ENCODE data around the gene SLC25A10. TPM values are rescaled to one million over a fixed set of nuclear protein-coding genes. Genes with fewer than 3 reads are reported as not detected.

Gene SLC25A10
- total RNA-seq, 1 experiment from 2014 or later: 30.9 TPM

DNA sequence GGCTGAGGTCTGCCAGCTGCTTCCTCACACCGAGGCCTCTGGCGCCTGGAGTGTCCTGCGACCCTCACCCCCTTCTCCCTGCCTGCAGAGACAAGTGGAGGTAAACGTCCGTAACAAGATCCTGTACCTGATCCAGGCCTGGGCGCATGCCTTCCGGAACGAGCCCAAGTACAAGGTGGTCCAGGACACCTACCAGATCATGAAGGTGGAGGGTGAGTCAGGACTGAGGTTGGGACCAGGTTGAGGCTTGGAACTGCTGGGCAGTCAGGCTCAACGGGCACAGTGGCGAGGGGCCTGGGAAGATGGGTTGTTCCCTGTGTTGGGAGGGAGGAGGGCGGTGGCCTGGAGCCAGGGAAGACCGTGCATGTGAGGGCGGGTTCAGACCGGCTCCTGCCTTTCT lies 23.5 kb upstream of the SLC25A10 start:
- H3K4me3 Mint-ChIP-seq: no peak overlapping the region
- H3K9me3 Mint-ChIP-seq: no peaks in the 10 kb centered on the region
- H3K4ac ChIP-seq (ENCODE audit: low read depth, low read length): no peak overlapping the region

More for the DNA sequence above, 23.5 kb upstream of the SLC25A10 start:
- Histone ChIP-seq H3K79me2 (ENCODE audit: insufficient read depth, low read length) (peaks cover 6% of the 10 kb centered on the region; the same call in 1 of the 2 replicates), H3K56ac (ENCODE audit: insufficient read length, low read depth, low read length) (no peak overlapping the region), H4K91ac (ENCODE audit: insufficient read length, low read depth, low read length) (no peak overlapping the region), H2AK5ac (ENCODE audit: insufficient read length, low read length) (no peak overlapping the region), H3K9me3 (ENCODE audit: control insufficient read depth, low read depth, low read length) (no peaks in the 10 kb centered on the region), H3K9ac (ENCODE audit: extremely low read depth, insufficient read length, low read length) (no peak overlapping the region), H3K14ac (ENCODE audit: insufficient read depth, low read length) (no peak overlapping the region), H3K23me2 (ENCODE audit: insufficient read length, low read depth, low read length, poor library complexity, severe bottlenecking) (peaks cover 6% of the 10 kb centered on the region), H3K27ac (ENCODE audit: insufficient read length, low read depth, low read length) (no peak overlapping the region), H2BK5ac (ENCODE audit: insufficient read length, low read length) (no peak overlapping the region), H2BK20ac (ENCODE audit: low read depth, low read length, poor library complexity, severe bottlenecking) (no peak overlapping the region), H4K5ac (ENCODE audit: insufficient read length, low read depth, low read length) (no peak overlapping the region), H3K4me1 (ENCODE audit: insufficient read depth, low read length) (no peaks in the 10 kb centered on the region), H2BK15ac (ENCODE audit: low read depth, low read length) (no peak overlapping the region), H3T11ph (ENCODE audit: low read length) (no peak overlapping the region), H4K8ac (replicated peaks; ENCODE audit: insufficient read length, low read depth, low read length) (no peak overlapping the region), H3K23ac (ENCODE audit: insufficient read length, low read depth, low read length) (no peak overlapping the region), H2BK120ac (ENCODE audit: low read depth, low read length, poor library complexity, severe bottlenecking) (no peak overlapping the region), H3K4me2 (ENCODE audit: insufficient read depth, insufficient read length, low read length) (no peak overlapping the region), H2AFZ (ENCODE audit: low read length) (no peak overlapping the region), H3K79me1 (ENCODE audit: insufficient read depth, low read depth, low read length, poor library complexity, severe bottlenecking) (peaks cover 5% of the 10 kb centered on the region), H2BK12ac (ENCODE audit: insufficient read length, low read depth, low read length) (no peak overlapping the region), H3K27me3 (ENCODE audit: insufficient read depth, low read length) (no peaks in the 10 kb centered on the region), H4K20me1 (ENCODE audit: control insufficient read depth, insufficient read depth, insufficient read length) (no peaks in the 10 kb centered on the region), H3K18ac (ENCODE audit: insufficient read length, low read depth, low read length) (no peak overlapping the region)
- Mint-ChIP-seq H3K36me3 (ENCODE audit: insufficient read depth in 1 of 3, low read depth in 3 of 3) (peaks cover 37 to 64% (median 59%) of the 10 kb centered on the region in 3 experiments), H3K4me1 (peaks cover 7 to 11% of the 10 kb centered on the region in 2 experiments), H3K27ac (peak overlapping the region in 1 of 3 experiments; percentile 44; a peak in 2 of 7 replicates), H3K27me3 (ENCODE audit: low read depth) (no peaks in the 10 kb centered on the region)
- WGBS (ENCODE audit: extremely low coverage, insufficient read length, low lambda C conversion rate): no CpG with 5 or more reads among the region's 14 CpGs
- TF ChIP-seq, protein P1, sequence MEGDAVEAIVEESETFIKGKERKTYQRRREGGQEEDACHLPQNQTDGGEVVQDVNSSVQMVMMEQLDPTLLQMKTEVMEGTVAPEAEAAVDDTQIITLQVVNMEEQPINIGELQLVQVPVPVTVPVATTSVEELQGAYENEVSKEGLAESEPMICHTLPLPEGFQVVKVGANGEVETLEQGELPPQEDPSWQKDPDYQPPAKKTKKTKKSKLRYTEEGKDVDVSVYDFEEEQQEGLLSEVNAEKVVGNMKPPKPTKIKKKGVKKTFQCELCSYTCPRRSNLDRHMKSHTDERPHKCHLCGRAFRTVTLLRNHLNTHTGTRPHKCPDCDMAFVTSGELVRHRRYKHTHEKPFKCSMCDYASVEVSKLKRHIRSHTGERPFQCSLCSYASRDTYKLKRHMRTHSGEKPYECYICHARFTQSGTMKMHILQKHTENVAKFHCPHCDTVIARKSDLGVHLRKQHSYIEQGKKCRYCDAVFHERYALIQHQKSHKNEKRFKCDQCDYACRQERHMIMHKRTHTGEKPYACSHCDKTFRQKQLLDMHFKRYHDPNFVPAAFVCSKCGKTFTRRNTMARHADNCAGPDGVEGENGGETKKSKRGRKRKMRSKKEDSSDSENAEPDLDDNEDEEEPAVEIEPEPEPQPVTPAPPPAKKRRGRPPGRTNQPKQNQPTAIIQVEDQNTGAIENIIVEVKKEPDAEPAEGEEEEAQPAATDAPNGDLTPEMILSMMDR (conservative IDR thresholded peaks at IDR 0.05): no peak
- no peak for DNase-seq
